ENCODE results near the gene IGF2BP3. TPM values are rescaled to one million over a fixed set of nuclear protein-coding genes. Genes with fewer than 3 reads are reported as not detected.

The IGF2BP3 gene
- total and polyA plus RNA-seq, 10 of the 15 experiments (the other 5 are each of a cell fraction or from before 2014, with no cell fraction given): 4.6 to 61.2 (median 36.9) TPM

DNA sequence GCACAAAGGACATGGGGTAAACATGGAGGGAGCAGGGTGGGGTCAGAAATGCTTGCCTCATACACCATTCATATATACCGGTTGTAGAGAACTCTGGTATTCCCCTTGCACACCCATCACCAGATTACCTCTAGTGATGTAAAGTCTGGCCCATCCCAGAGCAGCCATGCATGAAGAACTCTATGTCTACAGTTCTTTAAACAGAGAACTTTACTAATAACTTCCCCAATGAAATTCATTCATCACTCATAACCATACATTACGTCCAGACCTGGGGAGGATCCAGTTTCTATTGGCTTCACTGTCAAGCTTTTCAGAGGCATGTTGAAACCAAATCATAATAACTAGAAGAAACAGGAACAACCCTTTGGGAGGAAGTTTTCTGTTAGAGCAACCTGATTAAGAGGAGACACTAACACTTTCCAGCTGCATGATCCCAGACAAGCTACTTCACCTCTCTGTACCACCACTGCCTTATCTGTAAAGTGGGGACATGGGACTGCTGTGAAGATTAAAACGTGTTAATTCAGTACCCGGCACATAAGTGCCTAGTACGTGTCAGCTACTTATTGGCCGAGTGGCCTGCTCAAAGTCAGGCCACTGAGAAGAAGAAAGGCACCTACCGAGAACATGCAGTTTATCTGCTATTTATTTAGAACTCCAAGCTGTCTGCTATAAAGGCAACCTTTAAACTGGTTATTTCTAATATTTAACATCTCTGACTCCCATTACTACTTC, 59.7 kb downstream of the IGF2BP3 start (continued):
- TF ChIP-seq, protein P1, sequence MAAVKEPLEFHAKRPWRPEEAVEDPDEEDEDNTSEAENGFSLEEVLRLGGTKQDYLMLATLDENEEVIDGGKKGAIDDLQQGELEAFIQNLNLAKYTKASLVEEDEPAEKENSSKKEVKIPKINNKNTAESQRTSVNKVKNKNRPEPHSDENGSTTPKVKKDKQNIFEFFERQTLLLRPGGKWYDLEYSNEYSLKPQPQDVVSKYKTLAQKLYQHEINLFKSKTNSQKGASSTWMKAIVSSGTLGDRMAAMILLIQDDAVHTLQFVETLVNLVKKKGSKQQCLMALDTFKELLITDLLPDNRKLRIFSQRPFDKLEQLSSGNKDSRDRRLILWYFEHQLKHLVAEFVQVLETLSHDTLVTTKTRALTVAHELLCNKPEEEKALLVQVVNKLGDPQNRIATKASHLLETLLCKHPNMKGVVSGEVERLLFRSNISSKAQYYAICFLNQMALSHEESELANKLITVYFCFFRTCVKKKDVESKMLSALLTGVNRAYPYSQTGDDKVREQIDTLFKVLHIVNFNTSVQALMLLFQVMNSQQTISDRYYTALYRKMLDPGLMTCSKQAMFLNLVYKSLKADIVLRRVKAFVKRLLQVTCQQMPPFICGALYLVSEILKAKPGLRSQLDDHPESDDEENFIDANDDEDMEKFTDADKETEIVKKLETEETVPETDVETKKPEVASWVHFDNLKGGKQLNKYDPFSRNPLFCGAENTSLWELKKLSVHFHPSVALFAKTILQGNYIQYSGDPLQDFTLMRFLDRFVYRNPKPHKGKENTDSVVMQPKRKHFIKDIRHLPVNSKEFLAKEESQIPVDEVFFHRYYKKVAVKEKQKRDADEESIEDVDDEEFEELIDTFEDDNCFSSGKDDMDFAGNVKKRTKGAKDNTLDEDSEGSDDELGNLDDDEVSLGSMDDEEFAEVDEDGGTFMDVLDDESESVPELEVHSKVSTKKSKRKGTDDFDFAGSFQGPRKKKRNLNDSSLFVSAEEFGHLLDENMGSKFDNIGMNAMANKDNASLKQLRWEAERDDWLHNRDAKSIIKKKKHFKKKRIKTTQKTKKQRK (IDR thresholded peaks at IDR 0.05; ENCODE audit: low read depth, low read length): no peak
- TF ChIP-seq SMAD5 (IDR thresholded peaks at IDR 0.05; ENCODE audit: low read depth) (no peak), EED (IDR thresholded peaks at IDR 0.05; ENCODE audit: low read depth) (peak; percentile 52; the same call in 1 of the 2 replicates), YY1 (IDR thresholded peaks at IDR 0.05; ENCODE audit: low read depth, low read length) (peak; percentile 52; the same call in 1 of the 2 replicates), NBN (IDR thresholded peaks at IDR 0.05) (0 out of 2 replicates have a peak, but pooled peaks have one; percentile 42), JUNB (IDR thresholded peaks at IDR 0.05) (peak; percentile 93), NR2C1 (IDR thresholded peaks at IDR 0.05) (no peak), SUZ12 (IDR thresholded peaks at IDR 0.05; ENCODE audit: unreplicated experiment) (no peak), FOXK2 (IDR thresholded peaks at IDR 0.05) (no peak), POLR2AphosphoS2 (IDR thresholded peaks at IDR 0.05; ENCODE audit: low read depth, low read length) (no peak), IRF4 (IDR thresholded peaks at IDR 0.05; ENCODE audit: low read depth, low read length) (no peak), JUND (IDR thresholded peaks at IDR 0.05; ENCODE audit: low read depth, low read length) (no peak), BMI1 (IDR thresholded peaks at IDR 0.05; ENCODE audit: borderline replicate concordance) (no peak), NFIC (IDR thresholded peaks at IDR 0.05; ENCODE audit: low read depth, low read length) (peak; percentile 94)
- TF ChIP-seq, protein P2, sequence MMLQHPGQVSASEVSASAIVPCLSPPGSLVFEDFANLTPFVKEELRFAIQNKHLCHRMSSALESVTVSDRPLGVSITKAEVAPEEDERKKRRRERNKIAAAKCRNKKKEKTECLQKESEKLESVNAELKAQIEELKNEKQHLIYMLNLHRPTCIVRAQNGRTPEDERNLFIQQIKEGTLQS (IDR thresholded peaks at IDR 0.05; ENCODE audit: borderline replicate concordance, extremely low read depth, low read depth, low read length): no peak
- TF ChIP-seq, protein P3, sequence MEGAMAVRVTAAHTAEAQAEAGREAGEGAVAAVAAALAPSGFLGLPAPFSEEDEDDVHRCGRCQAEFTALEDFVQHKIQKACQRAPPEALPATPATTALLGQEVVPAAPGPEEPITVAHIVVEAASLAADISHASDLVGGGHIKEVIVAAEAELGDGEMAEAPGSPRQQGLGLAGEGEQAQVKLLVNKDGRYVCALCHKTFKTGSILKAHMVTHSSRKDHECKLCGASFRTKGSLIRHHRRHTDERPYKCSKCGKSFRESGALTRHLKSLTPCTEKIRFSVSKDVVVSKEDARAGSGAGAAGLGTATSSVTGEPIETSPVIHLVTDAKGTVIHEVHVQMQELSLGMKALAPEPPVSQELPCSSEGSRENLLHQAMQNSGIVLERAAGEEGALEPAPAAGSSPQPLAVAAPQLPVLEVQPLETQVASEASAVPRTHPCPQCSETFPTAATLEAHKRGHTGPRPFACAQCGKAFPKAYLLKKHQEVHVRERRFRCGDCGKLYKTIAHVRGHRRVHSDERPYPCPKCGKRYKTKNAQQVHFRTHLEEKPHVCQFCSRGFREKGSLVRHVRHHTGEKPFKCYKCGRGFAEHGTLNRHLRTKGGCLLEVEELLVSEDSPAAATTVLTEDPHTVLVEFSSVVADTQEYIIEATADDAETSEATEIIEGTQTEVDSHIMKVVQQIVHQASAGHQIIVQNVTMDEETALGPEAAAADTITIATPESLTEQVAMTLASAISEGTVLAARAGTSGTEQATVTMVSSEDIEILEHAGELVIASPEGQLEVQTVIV (IDR thresholded peaks at IDR 0.05; ENCODE audit: borderline replicate concordance, partially characterized antibody): no peak
- TF ChIP-seq, protein P4, sequence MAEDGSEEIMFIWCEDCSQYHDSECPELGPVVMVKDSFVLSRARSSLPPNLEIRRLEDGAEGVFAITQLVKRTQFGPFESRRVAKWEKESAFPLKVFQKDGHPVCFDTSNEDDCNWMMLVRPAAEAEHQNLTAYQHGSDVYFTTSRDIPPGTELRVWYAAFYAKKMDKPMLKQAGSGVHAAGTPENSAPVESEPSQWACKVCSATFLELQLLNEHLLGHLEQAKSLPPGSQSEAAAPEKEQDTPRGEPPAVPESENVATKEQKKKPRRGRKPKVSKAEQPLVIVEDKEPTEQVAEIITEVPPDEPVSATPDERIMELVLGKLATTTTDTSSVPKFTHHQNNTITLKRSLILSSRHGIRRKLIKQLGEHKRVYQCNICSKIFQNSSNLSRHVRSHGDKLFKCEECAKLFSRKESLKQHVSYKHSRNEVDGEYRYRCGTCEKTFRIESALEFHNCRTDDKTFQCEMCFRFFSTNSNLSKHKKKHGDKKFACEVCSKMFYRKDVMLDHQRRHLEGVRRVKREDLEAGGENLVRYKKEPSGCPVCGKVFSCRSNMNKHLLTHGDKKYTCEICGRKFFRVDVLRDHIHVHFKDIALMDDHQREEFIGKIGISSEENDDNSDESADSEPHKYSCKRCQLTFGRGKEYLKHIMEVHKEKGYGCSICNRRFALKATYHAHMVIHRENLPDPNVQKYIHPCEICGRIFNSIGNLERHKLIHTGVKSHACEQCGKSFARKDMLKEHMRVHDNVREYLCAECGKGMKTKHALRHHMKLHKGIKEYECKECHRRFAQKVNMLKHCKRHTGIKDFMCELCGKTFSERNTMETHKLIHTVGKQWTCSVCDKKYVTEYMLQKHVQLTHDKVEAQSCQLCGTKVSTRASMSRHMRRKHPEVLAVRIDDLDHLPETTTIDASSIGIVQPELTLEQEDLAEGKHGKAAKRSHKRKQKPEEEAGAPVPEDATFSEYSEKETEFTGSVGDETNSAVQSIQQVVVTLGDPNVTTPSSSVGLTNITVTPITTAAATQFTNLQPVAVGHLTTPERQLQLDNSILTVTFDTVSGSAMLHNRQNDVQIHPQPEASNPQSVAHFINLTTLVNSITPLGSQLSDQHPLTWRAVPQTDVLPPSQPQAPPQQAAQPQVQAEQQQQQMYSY (CRISPR knock-in tag; IDR thresholded peaks at IDR 0.05): no peak
- TF ChIP-seq, protein P5, sequence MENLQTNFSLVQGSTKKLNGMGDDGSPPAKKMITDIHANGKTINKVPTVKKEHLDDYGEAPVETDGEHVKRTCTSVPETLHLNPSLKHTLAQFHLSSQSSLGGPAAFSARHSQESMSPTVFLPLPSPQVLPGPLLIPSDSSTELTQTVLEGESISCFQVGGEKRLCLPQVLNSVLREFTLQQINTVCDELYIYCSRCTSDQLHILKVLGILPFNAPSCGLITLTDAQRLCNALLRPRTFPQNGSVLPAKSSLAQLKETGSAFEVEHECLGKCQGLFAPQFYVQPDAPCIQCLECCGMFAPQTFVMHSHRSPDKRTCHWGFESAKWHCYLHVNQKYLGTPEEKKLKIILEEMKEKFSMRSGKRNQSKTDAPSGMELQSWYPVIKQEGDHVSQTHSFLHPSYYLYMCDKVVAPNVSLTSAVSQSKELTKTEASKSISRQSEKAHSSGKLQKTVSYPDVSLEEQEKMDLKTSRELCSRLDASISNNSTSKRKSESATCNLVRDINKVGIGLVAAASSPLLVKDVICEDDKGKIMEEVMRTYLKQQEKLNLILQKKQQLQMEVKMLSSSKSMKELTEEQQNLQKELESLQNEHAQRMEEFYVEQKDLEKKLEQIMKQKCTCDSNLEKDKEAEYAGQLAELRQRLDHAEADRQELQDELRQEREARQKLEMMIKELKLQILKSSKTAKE (IDR thresholded peaks at IDR 0.05; ENCODE audit: low read depth, poor library complexity, severe bottlenecking): peak; percentile 94

Data from GM12878 (cell line).